ENCODE data around the gene RAB6B.
"Not testable (repeated sequence)": the region's sequence is repeated elsewhere in the genome, so short reads cannot be mapped to it uniquely, and the experiment has no call there.

The RAB6B gene

DNA sequence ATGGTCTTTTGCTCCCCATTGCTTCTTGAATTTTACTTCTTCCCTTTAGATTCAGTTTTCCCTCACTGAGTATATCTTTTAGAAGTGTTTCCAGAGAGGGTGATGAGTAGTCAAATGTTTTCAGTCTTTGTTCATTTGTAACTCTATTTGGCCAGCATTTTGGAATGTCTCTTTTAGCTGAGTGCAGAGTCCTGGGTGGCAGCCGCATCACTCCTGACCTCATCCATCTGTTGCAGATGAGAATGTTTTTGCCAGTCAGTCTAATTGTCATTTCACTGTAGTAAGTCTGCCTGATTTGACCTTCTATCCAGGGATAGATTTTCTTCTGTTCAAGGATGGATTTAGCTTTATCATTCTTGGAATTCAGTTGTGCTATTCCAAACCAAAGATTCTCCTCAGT, 82.8 kb downstream of the RAB6B start:
- DNase-seq (ENCODE audit: low read depth), result no peak

GRCh38 chr3:133805702-133806475, 89.8 kb downstream of the RAB6B start, which contains the start of gene SRPRB:
Gene SRPRB (plus strand): TSS chr3:133805815. CDS start chr3:133805849, 34 bp downstream.
- peak; percentile 93 for DNase-seq (ENCODE audit: low read depth)

DNA sequence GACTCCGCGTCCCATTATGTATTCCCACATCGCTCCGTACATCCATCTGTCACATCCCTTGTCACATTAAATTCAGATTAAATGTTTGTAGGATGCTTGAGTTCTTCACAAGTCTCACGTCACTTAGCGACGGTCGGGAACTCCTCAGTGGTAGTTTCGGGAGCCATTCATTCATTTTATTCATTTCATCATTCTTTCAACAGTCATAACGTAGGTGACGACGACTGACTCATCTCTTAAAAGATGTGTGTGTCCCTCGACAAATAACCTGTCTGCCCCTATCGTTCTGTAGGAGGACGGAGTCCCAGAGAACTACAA, 90.3 kb downstream of the RAB6B start:
- DNase-seq (ENCODE audit: low read depth), result no peak

- no peak for DNase-seq (ENCODE audit: low read depth)
Measured at GRCh38 chr3:133804896-133805295, 90.8 kb downstream of the RAB6B start.

DNA sequence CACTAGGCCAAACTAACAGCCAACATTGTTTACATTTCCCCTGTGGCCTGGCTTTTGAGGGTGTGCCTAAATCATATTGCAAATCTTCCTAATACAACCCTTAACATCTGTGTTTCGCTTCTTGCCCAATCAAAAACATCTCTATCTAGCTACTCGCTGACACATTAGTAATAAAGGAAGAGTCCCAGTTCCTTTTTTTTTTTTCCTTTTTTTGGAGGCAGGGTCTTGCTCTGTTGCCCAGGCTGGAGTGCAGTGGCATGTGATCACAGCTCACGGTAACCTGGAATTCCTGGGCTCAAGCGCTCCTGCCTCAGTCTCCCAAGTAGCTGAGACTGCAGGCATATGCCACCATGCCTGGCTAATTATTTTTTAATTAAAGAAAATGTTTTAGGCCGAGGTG, 92.2 kb downstream of the RAB6B start:
- DNase-seq (ENCODE audit: low read depth), result no peak

GRCh38 chr3:133799794-133800585, 95.7 kb downstream of the RAB6B start:
- DNase-seq (ENCODE audit: low read depth), result no peak

DNA sequence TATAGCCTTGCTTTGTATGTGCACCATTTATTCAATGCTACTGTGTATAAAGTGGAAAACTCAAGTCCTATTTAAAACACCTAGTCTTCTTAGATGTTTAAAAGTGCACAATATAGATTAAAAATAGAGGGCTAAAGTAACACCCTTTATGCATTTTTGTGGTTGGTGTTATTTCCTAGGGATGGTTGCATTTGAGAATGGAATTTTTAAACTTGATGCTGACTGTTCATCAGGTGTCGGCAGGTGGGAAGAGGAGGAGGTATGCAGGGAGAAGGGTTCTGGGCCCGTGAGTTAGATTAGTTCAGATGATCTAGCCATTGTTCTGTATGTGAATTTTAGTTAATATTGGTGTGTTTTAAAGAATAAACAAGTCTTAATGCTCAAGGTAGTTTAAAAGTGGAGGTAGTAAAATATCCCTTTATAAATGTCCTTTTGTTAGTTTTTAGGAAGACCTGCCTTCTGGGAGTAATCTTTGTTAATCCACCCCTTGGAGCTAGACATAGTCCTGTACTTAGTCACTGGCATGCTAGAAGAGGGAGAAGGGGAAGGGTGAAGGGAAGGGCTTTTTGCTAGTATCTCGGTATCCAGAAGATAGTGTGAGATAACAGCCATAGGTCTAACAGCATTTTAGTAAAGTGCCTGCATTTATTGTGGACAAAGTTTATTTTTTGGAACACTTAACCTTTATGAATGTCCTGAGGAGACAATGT, 98.1 kb downstream of the RAB6B start:
- no peak for DNase-seq (ENCODE audit: low read depth)

- DNase-seq (ENCODE audit: low read depth), result no peak
Measured at GRCh38 chr3:133792171-133792763, 103.4 kb downstream of the RAB6B start.

DNA sequence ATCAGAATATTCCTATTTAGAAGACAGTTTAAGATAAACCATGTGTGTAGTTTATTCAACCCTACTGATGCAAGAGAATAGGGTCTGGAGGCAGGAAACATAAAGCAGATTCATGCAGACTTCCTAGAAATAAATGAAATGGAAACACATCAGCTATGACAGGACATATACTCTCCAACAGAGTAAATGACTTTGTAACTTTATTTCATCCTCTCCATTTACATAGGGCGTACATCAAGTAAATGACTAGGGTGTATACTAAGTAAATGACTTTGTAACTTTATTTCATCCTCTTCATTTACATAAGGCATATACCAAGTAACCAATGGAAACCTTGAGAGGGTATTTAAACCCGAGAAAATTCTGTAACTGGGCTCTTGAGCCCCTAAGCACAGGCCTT, 107.7 kb downstream of the RAB6B start:
- DNase-seq (ENCODE audit: low read depth), result no peak

GRCh38 chr3:133783762-133784161, 111.9 kb downstream of the RAB6B start:
- DNase-seq (ENCODE audit: low read depth), result no peak

- DNase-seq (ENCODE audit: low read depth), result no peak
Measured at GRCh38 chr3:133782454-133782853, 113.2 kb downstream of the RAB6B start.

GRCh38 chr3:133781570-133781969, 114.1 kb downstream of the RAB6B start:
- no peak for DNase-seq (ENCODE audit: low read depth)

DNA sequence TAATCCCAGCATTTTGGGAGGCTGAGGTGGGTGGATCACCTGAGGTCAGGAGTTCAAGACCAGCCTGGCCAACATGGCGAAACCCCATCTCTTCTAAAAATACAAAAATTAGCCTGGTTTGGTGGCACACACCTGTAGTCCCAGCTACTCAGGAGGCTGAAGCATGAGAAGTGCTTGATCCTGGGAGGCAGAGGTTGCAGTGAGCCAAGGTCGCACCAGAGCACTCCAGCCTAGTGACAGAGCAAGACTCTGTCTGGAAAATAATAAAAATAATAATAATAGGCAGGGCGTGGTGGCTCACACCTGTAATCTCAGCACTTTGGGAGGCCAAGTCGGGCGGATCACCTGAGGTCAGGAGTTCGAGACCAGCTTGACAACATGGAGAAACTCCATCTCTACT, 114.9 kb downstream of the RAB6B start:
- not testable (repeated sequence) for DNase-seq (ENCODE audit: low read depth)

- DNase-seq (ENCODE audit: low read depth), result no peak
Measured at GRCh38 chr3:133779626-133780203, 116.0 kb downstream of the RAB6B start.

- no peak for DNase-seq (ENCODE audit: low read depth)
Measured at GRCh38 chr3:133777807-133778568, 117.7 kb downstream of the RAB6B start.

DNA sequence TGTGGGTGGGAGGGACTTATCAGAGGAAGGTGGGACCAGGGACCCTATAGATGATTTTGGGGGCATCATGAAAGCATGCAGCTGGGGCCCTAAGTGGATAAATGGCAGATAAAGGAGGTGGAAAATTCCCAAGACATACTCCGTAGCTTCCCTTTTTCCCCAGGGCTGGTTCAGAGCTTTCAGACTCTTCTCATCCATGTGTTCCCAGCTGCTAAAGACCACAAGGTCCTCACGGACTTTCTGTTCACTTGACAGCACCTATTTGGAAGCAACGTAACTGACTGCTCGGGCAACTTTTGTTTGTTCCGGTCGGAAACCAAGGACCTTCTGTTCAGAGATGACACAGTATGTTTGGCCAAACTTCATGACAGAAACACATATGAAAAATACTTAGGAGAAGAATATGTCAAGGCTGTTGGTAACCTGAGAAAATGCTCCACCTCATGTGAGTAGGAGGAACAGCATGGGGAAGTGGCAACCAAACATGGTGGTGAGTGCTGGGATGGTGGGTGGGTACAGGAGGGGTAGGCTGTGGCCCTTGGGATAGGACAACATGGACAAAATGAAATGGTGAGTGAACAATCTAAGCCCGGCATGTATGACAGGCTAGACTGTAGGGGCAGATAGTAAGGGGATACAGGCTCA, 118.8 kb downstream of the RAB6B start:
- no peak for DNase-seq (ENCODE audit: low read depth)

DNA sequence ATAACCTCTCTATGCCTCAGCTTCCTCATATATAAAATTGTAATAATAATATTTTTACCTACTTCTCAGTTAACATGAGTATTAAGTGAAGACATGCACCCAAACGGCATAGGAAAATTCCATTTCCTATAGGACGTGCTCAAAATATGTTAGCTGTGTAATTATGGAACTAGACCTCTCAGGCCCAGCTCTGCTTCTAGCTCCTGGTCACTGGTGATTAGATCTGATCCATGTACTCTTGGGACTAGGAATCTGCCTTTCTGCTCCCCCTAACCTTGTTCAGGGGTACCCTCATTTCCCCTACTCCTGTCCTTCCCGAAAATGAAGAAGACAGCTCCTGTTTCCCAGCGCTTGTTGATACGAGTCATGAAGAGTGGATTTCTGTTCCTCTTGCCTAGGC, 119.8 kb downstream of the RAB6B start:
- no peak for DNase-seq (ENCODE audit: low read depth)

DNA sequence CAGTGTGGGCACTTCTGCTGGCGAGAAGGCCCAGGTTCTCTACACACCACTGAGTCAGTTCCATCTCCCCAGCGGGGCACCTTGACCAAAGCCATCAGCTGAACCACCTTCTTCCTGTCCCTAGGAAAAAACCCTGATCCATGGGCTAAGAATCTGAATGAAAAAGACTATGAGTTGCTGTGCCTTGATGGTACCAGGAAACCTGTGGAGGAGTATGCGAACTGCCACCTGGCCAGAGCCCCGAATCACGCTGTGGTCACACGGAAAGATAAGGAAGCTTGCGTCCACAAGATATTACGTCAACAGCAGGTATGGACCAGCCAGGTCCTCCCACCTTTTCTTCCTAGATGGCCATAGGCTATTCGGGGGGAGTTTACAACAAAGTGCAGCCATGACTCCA, 120.4 kb downstream of the RAB6B start:
- DNase-seq (ENCODE audit: low read depth), result no peak
